A549 (cell line): Measurements from ENCODE around the gene CLMN. TPM values are rescaled to one million over a fixed set of nuclear protein-coding genes. Genes with fewer than 3 reads are reported as not detected.
"Not testable (repeated sequence)": the region's sequence is repeated elsewhere in the genome, so short reads cannot be mapped to it uniquely, and the experiment has no call there.

Source experiments
- ATAC-seq, 2 experiments: fragments of 200-7000 bp in 1 of 2; fragments of >200 bp in 1 of 2; cut with Nextera tagmentation in 1 of 2; cut with Tn5 transposase in 1 of 2; 3 replicates each; pipeline versions ENCODE4 v1.8.0 to v1.9.1; 2018 to 2020; ENCODE audit warnings: mild to moderate bottlenecking in 1 of 2, moderate library complexity in 1 of 2
- CTCF ChIA-PET: fragments of 300-600 bp; sonication (Branson Sonifier 250); formaldehyde crosslinking; extraction: SDS; loops from one replicate; lab custom pipeline; 2021; ENCODE audit warnings: antibody characterized with exemption, inconsistent platforms; lab: Yijun Ruan, JAX
- POLR2A ChIA-PET: fragments of 350-600 bp; formaldehyde crosslinking; extraction: SDS; loops from one replicate; lab custom pipeline; 2021; ENCODE audit warnings: antibody characterized with exemption, inconsistent platforms; lab: Yijun Ruan, JAX
- DNase-seq, 2 experiments: peaks; one replicate each; pipeline versions ENCODE4 v3.0.0 to v3.0.0-alpha.2; 2011 to 2016; ENCODE audit warnings: low read depth in 1 of 2, low spot score in 1 of 2
- FAIRE-seq: peaks from 2 replicates; lab custom pipeline; 2011; peaks lifted over from hg19 to GRCh38; lab: Jason Lieb, UNC
- H3K27ac ChIP-seq, 2 experiments: fragments of >200 bp; sonication (Bioruptor Twin); formaldehyde crosslinking; 3 replicates each; pipeline ENCODE4 v1.5.1; 2016 to 2017
- H3K4me1 ChIP-seq: fragments of >200 bp; sonication (Bioruptor Twin); formaldehyde crosslinking; 3 replicates; pipeline ENCODE4 v1.6.1; 2016
- H3K4me2 ChIP-seq: fragments of >200 bp; sonication (Bioruptor Twin); formaldehyde crosslinking; 3 replicates; pipeline ENCODE4 v1.6.1; 2016
- H3K4me3 ChIP-seq: fragments of >200 bp; sonication (Bioruptor Twin); formaldehyde crosslinking; 3 replicates; pipeline ENCODE4 v1.5.1; 2016
- H3K9me3 ChIP-seq: fragments of >200 bp; sonication (Bioruptor Twin); formaldehyde crosslinking; 3 replicates; pipeline ENCODE4 v1.6.1; 2016
- E2F6 ChIP-seq: IDR thresholded peaks from 2 replicates; pipeline ENCODE4 v1.6.1; 2012; ENCODE audit warnings: low read depth, borderline replicate concordance
- FOSL2 ChIP-seq, 2 experiments: fragments of 450-650 bp in 1 of 2; fragments of >200 bp in 1 of 2; sonication (Bioruptor Twin) in 1 of 2; formaldehyde crosslinking; IDR thresholded peaks; 2 replicates each; pipeline versions ENCODE4 v1.5.0 to v1.6.1; 2016 to 2020; ENCODE audit warnings: mild to moderate bottlenecking in 1 of 2, moderate library complexity in 1 of 2
- FOXS1 ChIP-seq: fragments of 250-450 bp; sonication (Bioruptor Pico); IDR thresholded peaks from 2 replicates; pipeline ENCODE4 v1.5.0; 2020; ENCODE audit warnings: mild to moderate bottlenecking, moderate library complexity
- GATA3 ChIP-seq: IDR thresholded peaks from 2 replicates; pipeline ENCODE4 v1.6.1; 2012; ENCODE audit warnings: borderline replicate concordance
- HDAC2 ChIP-seq: fragments of 200-600 bp; sonication (generic); IDR thresholded peaks from 2 replicates; pipeline ENCODE4 v1.6.1; 2016
- HEYL ChIP-seq: fragments of 250-450 bp; sonication (Bioruptor Pico); IDR thresholded peaks from 2 replicates; pipeline ENCODE4 v1.8.0; 2021; ENCODE audit warnings: mild to moderate bottlenecking, moderate library complexity
- HOXB5 ChIP-seq: fragments of 250-450 bp; sonication (Bioruptor Pico); IDR thresholded peaks from 2 replicates; pipeline ENCODE4 v1.5.0; 2020; ENCODE audit warnings: mild to moderate bottlenecking, moderate library complexity
- JUN ChIP-seq, 2 experiments: fragments of >200 bp; sonication (Bioruptor Twin); formaldehyde crosslinking; IDR thresholded peaks; 2 replicates in 1 of 2; 3 replicates in 1 of 2; pipeline ENCODE4 v1.6.1; 2016 to 2017
- KDM1A ChIP-seq: fragments of 200-600 bp; sonication (generic); IDR thresholded peaks from 2 replicates; pipeline ENCODE4 v1.6.1; 2016; ENCODE audit warnings: low read depth, mild to moderate bottlenecking
- KDM5A ChIP-seq: fragments of 200-600 bp; sonication (generic); IDR thresholded peaks from 2 replicates; pipeline ENCODE4 v1.6.1; 2016; ENCODE audit warnings: antibody characterized with exemption, mild to moderate bottlenecking
- MYC ChIP-seq: IDR thresholded peaks from 2 replicates; pipeline ENCODE4 v1.6.1; 2012; ENCODE audit warnings: mild to moderate bottlenecking, inconsistent platforms, low read length, improper control_type of control experiment, borderline replicate concordance
- NR3C1 ChIP-seq: fragments of >200 bp; sonication (Bioruptor Twin); formaldehyde crosslinking; IDR thresholded peaks from 3 replicates; pipeline ENCODE4 v1.6.1; 2017
- REST ChIP-seq: fragments of 200-600 bp; sonication (generic); IDR thresholded peaks from 2 replicates; pipeline ENCODE4 v1.6.1; 2016; ENCODE audit warnings: antibody characterized with exemption, mild to moderate bottlenecking, moderate library complexity
- RNF2 ChIP-seq: fragments of 200-600 bp; sonication (generic); IDR thresholded peaks from 2 replicates; pipeline ENCODE4 v1.6.1; 2016; ENCODE audit warnings: low read depth, mild to moderate bottlenecking, antibody characterized with exemption, moderate library complexity, borderline replicate concordance
- SMC3 ChIP-seq: fragments of >200 bp; sonication (Bioruptor Twin); formaldehyde crosslinking; IDR thresholded peaks from 3 replicates; pipeline ENCODE4 v1.6.1; 2018; ENCODE audit warnings: inconsistent platforms
- TFCP2L1 ChIP-seq: fragments of 250-450 bp; sonication (Bioruptor Pico); IDR thresholded peaks from 2 replicates; pipeline ENCODE4 v1.5.0; 2021; ENCODE audit warnings: mild to moderate bottlenecking
- TP53 ChIP-seq: fragments of 250-450 bp; sonication (Bioruptor Pico); IDR thresholded peaks from 2 replicates; pipeline ENCODE4 v1.5.0; 2021; ENCODE audit warnings: mild to moderate bottlenecking, moderate library complexity
- ZC3H11A ChIP-seq: fragments of 450-650 bp; IDR thresholded peaks from 2 replicates; pipeline ENCODE4 v1.6.1; 2014; ENCODE audit warnings: antibody characterized with exemption, mild to moderate bottlenecking
- ZSCAN20 ChIP-seq: fragments of 250-450 bp; sonication (Bioruptor Pico); IDR thresholded peaks from 2 replicates; pipeline ENCODE4 v1.8.0; 2022; ENCODE audit warnings: mild to moderate bottlenecking, moderate library complexity
- WGBS: methylation state at CpG from one replicate; pipeline ENCODE4 v1.1.6; 2017; ENCODE audit errors: missing lambda C conversion rate; 5-methylcytosine and 5-hydroxymethylcytosine counted together
- polyA plus RNA-seq, 4 experiments: library from polyadenylated mRNA; depleted of rRNA in 3 of 4; stranded (reverse); fragments of >200 nt; fragmentation: RNase III in 1 of 4; extraction: RNeasy Plus Mini Kit Qiagen cat#74134 plus additional on column Dnase treatment in 1 of 4; gene quantifications; 2 replicates in 3 of 4; 3 replicates in 1 of 4; pipeline ENCODE4 v1.2.3, GENCODE V29; 2011 to 2017
- TF ChIP-seq, protein P1 (sequence below): IDR thresholded peaks from 2 replicates; pipeline ENCODE4 v1.6.1; 2012

The CLMN gene
- polyA plus RNA-seq, 2 of the 4 experiments (the other 2 are of a cell fraction): 2.9 to 10.6 TPM

DNA sequence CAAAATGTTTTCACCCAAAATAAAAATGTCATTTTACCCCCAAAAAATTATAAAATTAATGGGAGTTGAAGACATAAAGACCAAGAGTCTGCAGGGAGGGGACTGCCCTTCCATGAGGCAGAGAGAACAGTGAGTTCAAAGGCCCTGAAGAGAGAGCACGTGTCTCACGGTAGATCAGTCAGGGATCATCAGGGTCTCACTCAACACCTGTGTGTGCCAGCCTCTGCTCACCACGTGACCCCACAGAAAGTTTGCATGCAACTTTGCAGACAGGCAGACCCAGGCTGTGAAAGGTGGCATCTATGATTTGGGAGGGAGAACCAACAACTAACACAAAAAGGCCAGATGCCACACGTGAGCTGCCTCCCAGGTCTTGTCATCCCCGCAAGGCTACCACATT is 33.1 kb downstream of the CLMN start:
- FAIRE-seq (no peak), DNase-seq (no peak), ATAC-seq (no peak)
- ChIA-PET POLR2A (no interaction called here), CTCF (no interaction called here)
- H3K9me3 ChIP-seq: no peaks in the 10 kb centered on the region
- no peak overlapping the region for H3K4me3 ChIP-seq
- no peak overlapping the region for H3K4me2 ChIP-seq
- TF ChIP-seq HDAC2: no peak
- TF ChIP-seq GATA3: no peak
- no peak for TF ChIP-seq NR3C1
- no peak for TF ChIP-seq SMC3
- no peak for TF ChIP-seq FOXS1 (CRISPR knock-in tag)
- no peak for TF ChIP-seq E2F6
- no peak for TF ChIP-seq ZC3H11A
- TF ChIP-seq HOXB5 (CRISPR knock-in tag): no peak
- TF ChIP-seq, protein P1, sequence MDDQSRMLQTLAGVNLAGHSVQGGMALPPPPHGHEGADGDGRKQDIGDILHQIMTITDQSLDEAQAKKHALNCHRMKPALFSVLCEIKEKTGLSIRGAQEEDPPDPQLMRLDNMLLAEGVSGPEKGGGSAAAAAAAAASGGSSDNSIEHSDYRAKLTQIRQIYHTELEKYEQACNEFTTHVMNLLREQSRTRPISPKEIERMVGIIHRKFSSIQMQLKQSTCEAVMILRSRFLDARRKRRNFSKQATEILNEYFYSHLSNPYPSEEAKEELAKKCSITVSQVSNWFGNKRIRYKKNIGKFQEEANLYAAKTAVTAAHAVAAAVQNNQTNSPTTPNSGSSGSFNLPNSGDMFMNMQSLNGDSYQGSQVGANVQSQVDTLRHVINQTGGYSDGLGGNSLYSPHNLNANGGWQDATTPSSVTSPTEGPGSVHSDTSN: no peak
- no peak for TF ChIP-seq TFCP2L1
- no peak for TF ChIP-seq ZSCAN20 (CRISPR knock-in tag)
- TF ChIP-seq REST: no peak
- TF ChIP-seq FOSL2 (IDR thresholded peaks at IDR 0.05): no peak
- TF ChIP-seq FOSL2 (CRISPR knock-in tag; IDR thresholded peaks at IDR 0.05): no peak
- TF ChIP-seq KDM1A: no peak
- no peak for TF ChIP-seq RNF2
- no peak overlapping the region for H3K27ac ChIP-seq
- 89% methylated on average over 5 of the region's 5 CpGs for WGBS
- H3K4me1 ChIP-seq: peaks cover 4% of the 10 kb centered on the region

DNA sequence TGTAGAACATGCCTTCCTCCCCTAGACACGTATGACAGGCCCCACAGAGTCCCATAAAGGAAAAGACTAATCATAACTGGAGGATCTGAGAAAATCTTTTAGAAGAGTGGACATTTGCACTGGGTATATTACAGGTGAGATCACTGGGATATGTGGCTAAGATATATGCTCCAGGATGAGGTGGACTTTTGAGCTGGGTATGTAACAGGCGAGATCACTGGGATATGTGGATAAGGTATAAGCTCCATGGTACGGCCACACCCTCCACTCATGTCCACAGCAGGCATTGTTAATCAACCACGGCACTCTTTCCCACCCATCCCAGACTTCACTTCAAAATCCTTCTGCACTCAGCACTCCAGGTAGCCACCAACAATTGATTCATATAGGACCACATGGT is 34.1 kb downstream of the CLMN start:
- Histone ChIP-seq H3K9me3 (no peaks in the 10 kb centered on the region), H3K27ac (no peak overlapping the region), H3K4me2 (no peak overlapping the region), H3K4me3 (no peak overlapping the region), H3K4me1 (no peaks in the 10 kb centered on the region)
- WGBS: 64% methylated on average over 4 of the region's 4 CpGs
- no peak for ATAC-seq
- FAIRE-seq: no peak
- POLR2A ChIA-PET: no interaction called here
- CTCF ChIA-PET: no interaction called here
- no peak for DNase-seq
- TF ChIP-seq HEYL (CRISPR knock-in tag): no peak
- TF ChIP-seq JUN (IDR thresholded peaks at IDR 0.05): no peak
- no peak for TF ChIP-seq HOXB5 (CRISPR knock-in tag)
- no peak for TF ChIP-seq KDM5A
- TF ChIP-seq TP53 (CRISPR knock-in tag): no peak
- no peak for TF ChIP-seq MYC

DNA sequence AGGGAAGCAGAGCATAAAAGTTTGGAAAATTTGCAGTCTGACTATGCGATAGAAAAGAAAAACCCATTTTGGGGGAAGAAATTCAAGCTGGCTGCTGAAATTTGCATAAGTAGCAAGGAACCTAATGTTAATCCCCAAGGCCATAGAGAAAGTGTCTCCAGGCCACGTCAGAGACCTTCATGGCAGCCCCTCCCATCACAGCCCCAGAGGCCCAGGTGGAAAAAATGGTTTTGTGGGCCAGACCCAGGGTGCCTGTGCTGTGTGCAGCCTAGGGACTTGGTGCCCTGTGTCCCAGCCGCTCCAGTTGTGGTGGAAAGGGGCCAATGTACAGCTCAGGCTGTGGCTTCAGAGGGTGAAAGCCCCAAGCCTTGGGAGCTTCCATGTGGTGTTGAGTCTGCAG is 35.9 kb downstream of the CLMN start:
- CTCF ChIA-PET: interaction anchor here (0.7 kb wide), 1 partner anchor 143 kb away, joined by 3 read pairs; no protein-coding TSS in a partner anchor
- H3K4me3 ChIP-seq, DNase-seq, ATAC-seq, FAIRE-seq, H3K27ac ChIP-seq, H3K4me1 ChIP-seq, H3K4me2 ChIP-seq, POLR2A ChIA-PET, H3K9me3 ChIP-seq: not testable (repeated sequence)
- WGBS: 74% methylated on average over 3 of the region's 3 CpGs

- H3K27ac ChIP-seq, H3K9me3 ChIP-seq, CTCF ChIA-PET, FAIRE-seq, H3K4me2 ChIP-seq, DNase-seq, H3K4me3 ChIP-seq, ATAC-seq, H3K4me1 ChIP-seq, POLR2A ChIA-PET: not testable (repeated sequence)
- WGBS: 87% methylated on average over 5 of the region's 5 CpGs
These were observed 36.7 kb downstream of the CLMN start for GRCh38 chr14:95282986-95283380.
